K562 (cell line): ENCODE results near the gene KCNMB2. TPM values are rescaled to one million over a fixed set of nuclear protein-coding genes. Genes with fewer than 3 reads are reported as not detected.

Source experiments
- ATAC-seq: fragments of 200-7000 bp; cut with Tn5 transposase; 3 replicates; pipeline ENCODE4 v1.9.1; 2020; ENCODE audit warnings: moderate library complexity
- BruUV-seq: library from RNA; stranded (reverse); fragments of 400-500 nt; replicated peaks from 2 replicates; lab custom pipeline; 2021; lab: Mats Ljungman, UMichigan
- CTCF ChIA-PET: fragments of 300-600 bp; formaldehyde crosslinking; extraction: SDS; loops from one replicate; lab custom pipeline; 2021; ENCODE audit warnings: low intra/inter-chr PET ratio; lab: Yijun Ruan, JAX
- POLR2A ChIA-PET: fragments of 300-600, 350-650 bp; sonication (Branson Sonifier 250); formaldehyde crosslinking; extraction: SDS; loops from one replicate; lab custom pipeline; 2021; ENCODE audit warnings: antibody characterized with exemption, inconsistent platforms; lab: Yijun Ruan, JAX
- DNase-seq, 4 experiments: peaks; one replicate each; pipeline versions ENCODE4 v3.0.0 to v3.0.0-alpha.2; 2011 to 2018; ENCODE audit warnings: low spot score in 3 of 4, mixed read lengths in 3 of 4; ENCODE audit errors: extremely low read depth in 1 of 4
- FAIRE-seq: peaks from 2 replicates; lab custom pipeline; 2011; peaks lifted over from hg19 to GRCh38; lab: Jason Lieb, UNC
- H2AFZ ChIP-seq: 2 replicates; pipeline ENCODE4 v1.6.0; 2011; ENCODE audit warnings: low read depth, low read length, control low read depth, inconsistent platforms
- H3K27ac ChIP-seq: fragments of 200-600 bp; 3 replicates; pipeline ENCODE4 v1.8.0; 2011; ENCODE audit warnings: low read depth, mild to moderate bottlenecking, control low read depth, inconsistent platforms, low read length, moderate library complexity, mixed read lengths; ENCODE audit errors: extremely low read depth
- H3K27me3 ChIP-seq, 2 experiments: fragments of 300-600 bp in 1 of 2; 2 replicates in 1 of 2; 3 replicates in 1 of 2; pipeline versions ENCODE4 v1.6.0 to v1.8.0; 2011; ENCODE audit warnings: inconsistent platforms in 2 of 2, low read length in 2 of 2, mild to moderate bottlenecking in 1 of 2, mixed read lengths in 1 of 2, moderate library complexity in 1 of 2; ENCODE audit not compliant: control insufficient read depth in 2 of 2, insufficient read depth in 2 of 2
- H3K36me3 ChIP-seq: fragments of 300-600 bp; 3 replicates; pipeline ENCODE4 v1.8.0; 2011; ENCODE audit warnings: mild to moderate bottlenecking, low read length, inconsistent platforms; ENCODE audit not compliant: control insufficient read depth, insufficient read depth
- H3K4me1 ChIP-seq, 2 experiments: fragments of 200-600 bp in 1 of 2; replicated peaks in 1 of 2; 2 replicates in 1 of 2; 3 replicates in 1 of 2; pipeline versions ENCODE4 v1.5.1 to v1.8.0; 2011; ENCODE audit warnings: inconsistent platforms in 2 of 2, low read length in 2 of 2, mild to moderate bottlenecking in 1 of 2, mixed read lengths in 1 of 2, moderate library complexity in 1 of 2; ENCODE audit not compliant: control insufficient read depth in 2 of 2, insufficient read depth in 2 of 2
- H3K4me2 ChIP-seq: 2 replicates; pipeline ENCODE4 v1.6.1; 2011; ENCODE audit warnings: low read length, control low read depth, inconsistent platforms, mixed read lengths; ENCODE audit not compliant: insufficient read depth
- H3K4me3 ChIP-seq: fragments of 200-600 bp; sonication (generic), shearing (Covaris generic); 2 replicates; pipeline ENCODE4 v1.5.1; 2016; ENCODE audit warnings: control low read depth, inconsistent platforms
- H3K79me2 ChIP-seq: fragments of 200-600 bp; 3 replicates; pipeline ENCODE4 v1.8.0; 2011; ENCODE audit warnings: low read length, inconsistent platforms; ENCODE audit not compliant: control insufficient read depth, insufficient read depth
- H3K9ac ChIP-seq, 2 experiments: 2 replicates each; pipeline versions ENCODE4 v1.6.0 to v1.6.1; 2011; ENCODE audit warnings: low read depth in 2 of 2, low read length in 2 of 2, control low read depth in 1 of 2, inconsistent platforms in 1 of 2, mild to moderate bottlenecking in 1 of 2, mixed read lengths in 1 of 2; ENCODE audit not compliant: insufficient read depth in 1 of 2
- H3K9me1 ChIP-seq: one replicate; pipeline ENCODE4 v1.6.0; 2011; ENCODE audit warnings: inconsistent platforms, mild to moderate bottlenecking, low read length, moderate library complexity; ENCODE audit not compliant: control insufficient read depth, insufficient read depth
- H3K9me3 ChIP-seq: replicated peaks from 2 replicates; pipeline ENCODE4 v1.5.1; 2011; ENCODE audit warnings: low read depth, low read length, inconsistent platforms; ENCODE audit not compliant: control insufficient read depth, insufficient read depth
- H4K20me1 ChIP-seq: replicated peaks from 2 replicates; pipeline ENCODE4 v1.6.1; 2011; ENCODE audit warnings: low read length, inconsistent platforms, mixed read lengths; ENCODE audit not compliant: control insufficient read depth, insufficient read depth
- E4F1 ChIP-seq: fragments of 250-450 bp; sonication (Bioruptor Pico); IDR thresholded peaks from 2 replicates; pipeline ENCODE4 v1.5.0; 2021; ENCODE audit warnings: mild to moderate bottlenecking, borderline replicate concordance
- KAT2B ChIP-seq: IDR thresholded peaks from one replicate; pipeline ENCODE4 v1.6.1; 2012; ENCODE audit warnings: low read depth, mild to moderate bottlenecking, control low read depth, inconsistent platforms, low read length, moderate library complexity
- KDM5B ChIP-seq: fragments of 200-600 bp; sonication (generic); IDR thresholded peaks from 2 replicates; pipeline ENCODE4 v1.6.1; 2012; ENCODE audit warnings: low read depth, mild to moderate bottlenecking, moderate library complexity, low read length, control low read depth, inconsistent platforms; ENCODE audit not compliant: insufficient replicate concordance
- MBD2 ChIP-seq: sonication (generic); IDR thresholded peaks from 2 replicates; pipeline ENCODE4 v1.6.1; 2016; ENCODE audit warnings: low read depth, borderline replicate concordance
- RBM39 ChIP-seq: fragments of 200-400 bp; formaldehyde crosslinking; optimal IDR thresholded peaks from 2 replicates; pipeline ENCODE3; 2018; ENCODE audit warnings: low read depth, low read length
- SMC3 ChIP-seq: conservative IDR thresholded peaks from 2 replicates; pipeline ENCODE4 v1.6.1; 2011; ENCODE audit warnings: low read depth, low read length, improper control_type of control experiment; ENCODE audit not compliant: insufficient read depth
- SOX6 ChIP-seq: fragments of 450-650 bp; IDR thresholded peaks from 2 replicates; pipeline ENCODE4 v1.6.1; 2014; ENCODE audit warnings: mild to moderate bottlenecking
- TFAP4 ChIP-seq: sonication (generic); formaldehyde crosslinking; IDR thresholded peaks from 2 replicates; pipeline ENCODE4 v1.8.0; 2022; ENCODE audit warnings: missing genetic modification reagents, mild to moderate bottlenecking, moderate library complexity, borderline replicate concordance
- ZBED1 ChIP-seq: IDR thresholded peaks from 2 replicates; pipeline ENCODE4 v1.6.1; 2014
- ZBTB8A ChIP-seq: fragments of 450-650 bp; IDR thresholded peaks from 2 replicates; pipeline ENCODE4 v1.6.1; 2018; ENCODE audit warnings: mild to moderate bottlenecking, moderate library complexity; ENCODE audit not compliant: partially characterized antibody
- ZFP36 ChIP-seq: fragments of 150-350 bp; IDR thresholded peaks from 2 replicates; pipeline ENCODE4 v1.6.1; 2018; ENCODE audit warnings: low read length, low read depth; ENCODE audit not compliant: partially characterized antibody
- ZNF121 ChIP-seq: sonication (generic); formaldehyde crosslinking; conservative IDR thresholded peaks from 2 replicates; pipeline ENCODE4 v1.8.0; 2022; ENCODE audit warnings: missing genetic modification reagents
- ZNF408 ChIP-seq: fragments of 250-450 bp; sonication (Bioruptor Pico); IDR thresholded peaks from 2 replicates; pipeline ENCODE4 v1.4.0; 2020; ENCODE audit warnings: low read depth, mild to moderate bottlenecking, moderate library complexity
- ZNF583 ChIP-seq: fragments of 250-450 bp; sonication (Bioruptor Pico); IDR thresholded peaks from 2 replicates; pipeline ENCODE4 v1.4.0; 2020
- ZNF740 ChIP-seq, 3 experiments: fragments of 200-800 bp in 1 of 3; sonication (Bioruptor generic) in 1 of 3; sonication (generic) in 1 of 3; formaldehyde crosslinking in 1 of 3; IDR thresholded peaks; 2 replicates each; pipeline versions ENCODE4 v1.6.1 to v1.8.0; 2016 to 2022; ENCODE audit warnings: mild to moderate bottlenecking in 2 of 3, missing compliant biosample characterization in 2 of 3, missing genetic modification characterization in 2 of 3, missing genetic modification reagents in 1 of 3
- ZNF785 ChIP-seq: fragments of 250-450 bp; sonication (Bioruptor Pico); IDR thresholded peaks from 2 replicates; pipeline ENCODE4 v1.4.0; 2020; ENCODE audit warnings: mild to moderate bottlenecking
- WGBS: fragments of 100-300 bp; shearing (Covaris generic); methylation state at CpG from one replicate; pipeline ENCODE4 v1.1.6; 2016; ENCODE audit warnings: low coverage, mixed read lengths; ENCODE audit not compliant: insufficient coverage; ENCODE audit errors: missing lambda C conversion rate; 5-methylcytosine and 5-hydroxymethylcytosine counted together
- in situ Hi-C: fragments of 300-500 bp; cut with MboI; formaldehyde crosslinking; loops from 4 replicates; pipeline ENCODE4 v1.15.0; 2018; ENCODE audit warnings: inconsistent platforms, mixed read lengths
- intact Hi-C: fragments of 100-400 bp; cut with micrococcal nuclease; formaldehyde crosslinking; loops from 2 replicates; pipeline ENCODE4 v1.14.2; 2022
- polyA plus RNA-seq, 8 experiments: library from polyadenylated mRNA; depleted of rRNA in 4 of 8; stranded (reverse) in 5 of 8; unstranded in 3 of 8; fragments of >200 nt; fragmentation: Nextera tagmentation in 2 of 8; fragmentation: Illumina TruSeq in 1 of 8; extraction: Ambion mirVana in 2 of 8; extraction: Trizol in 1 of 8; gene quantifications; 2 replicates each; pipeline versions ENCODE4 v1.2.1 to v1.2.3, GENCODE V29; 2011 to 2014; ENCODE audit warnings: inconsistent platforms in 1 of 8, missing spikeins in 1 of 8
- total RNA-seq, 7 experiments: library from RNA; depleted of rRNA in 6 of 7; stranded (reverse); fragments of >200 nt in 6 of 7; fragmentation: Illumina TruSeq in 2 of 7; extraction: Trizol in 2 of 7; gene quantifications; 2 replicates each; pipeline versions ENCODE4 v1.2.1 to v1.2.3, GENCODE V29; 2011 to 2021; ENCODE audit warnings: low replicate concordance in 1 of 7
- TF ChIP-seq, protein P1 (sequence below): sonication (generic); formaldehyde crosslinking; IDR thresholded peaks from 2 replicates; pipeline ENCODE4 v1.8.1; 2023; ENCODE audit warnings: mild to moderate bottlenecking, missing genetic modification reagents

KCNMB2 gene
- total and polyA plus RNA-seq, 9 of the 15 experiments (the other 6 are each of a cell fraction or from before 2014, with no cell fraction given), result 0.04 to 0.15 TPM; not detected in 7

- ATAC-seq, result no peak
- WGBS, result under 1% methylated on average over 5 of the region's 5 CpGs
- Histone ChIP-seq H3K4me1 (no peaks in the 10 kb centered on the region), H3K27ac (no peak overlapping the region), H3K79me2 (no peaks in the 10 kb centered on the region), H3K9me3 (no peaks in the 10 kb centered on the region), H3K9ac (no peak overlapping the region), H2AFZ (no peak overlapping the region), H3K4me3 (no peak overlapping the region), H3K27me3 (no peaks in the 10 kb centered on the region), H3K9me1 (no peaks in the 10 kb centered on the region), H3K4me2 (no peak overlapping the region), H4K20me1 (no peaks in the 10 kb centered on the region), H3K36me3 (no peaks in the 10 kb centered on the region)
- POLR2A ChIA-PET, result no interaction called here
- intact Hi-C loops, result no loop called here
- no TSS peak for BruUV-seq
- CTCF ChIA-PET, result no interaction called here
- in situ Hi-C loops, result no loop called here
- no peak for FAIRE-seq
- DNase-seq, result no peak
- no peak for TF ChIP-seq ZNF408
- no peak for TF ChIP-seq KAT2B
- TF ChIP-seq ZNF785 (CRISPR knock-in tag), result no peak
- no peak for TF ChIP-seq ZNF121 (CRISPR knock-in tag)
- TF ChIP-seq MBD2, result no peak
- no peak for TF ChIP-seq RBM39
- no peak for TF ChIP-seq KDM5B
- TF ChIP-seq, protein P1, sequence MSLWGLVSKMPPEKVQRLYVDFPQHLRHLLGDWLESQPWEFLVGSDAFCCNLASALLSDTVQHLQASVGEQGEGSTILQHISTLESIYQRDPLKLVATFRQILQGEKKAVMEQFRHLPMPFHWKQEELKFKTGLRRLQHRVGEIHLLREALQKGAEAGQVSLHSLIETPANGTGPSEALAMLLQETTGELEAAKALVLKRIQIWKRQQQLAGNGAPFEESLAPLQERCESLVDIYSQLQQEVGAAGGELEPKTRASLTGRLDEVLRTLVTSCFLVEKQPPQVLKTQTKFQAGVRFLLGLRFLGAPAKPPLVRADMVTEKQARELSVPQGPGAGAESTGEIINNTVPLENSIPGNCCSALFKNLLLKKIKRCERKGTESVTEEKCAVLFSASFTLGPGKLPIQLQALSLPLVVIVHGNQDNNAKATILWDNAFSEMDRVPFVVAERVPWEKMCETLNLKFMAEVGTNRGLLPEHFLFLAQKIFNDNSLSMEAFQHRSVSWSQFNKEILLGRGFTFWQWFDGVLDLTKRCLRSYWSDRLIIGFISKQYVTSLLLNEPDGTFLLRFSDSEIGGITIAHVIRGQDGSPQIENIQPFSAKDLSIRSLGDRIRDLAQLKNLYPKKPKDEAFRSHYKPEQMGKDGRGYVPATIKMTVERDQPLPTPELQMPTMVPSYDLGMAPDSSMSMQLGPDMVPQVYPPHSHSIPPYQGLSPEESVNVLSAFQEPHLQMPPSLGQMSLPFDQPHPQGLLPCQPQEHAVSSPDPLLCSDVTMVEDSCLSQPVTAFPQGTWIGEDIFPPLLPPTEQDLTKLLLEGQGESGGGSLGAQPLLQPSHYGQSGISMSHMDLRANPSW (CRISPR knock-in tag), result no peak
- no peak for TF ChIP-seq ZBED1
- TF ChIP-seq ZFP36, result no peak
- TF ChIP-seq SMC3, result no peak
- TF ChIP-seq TFAP4 (CRISPR knock-in tag), result no peak
- no peak for TF ChIP-seq SOX6
- no peak for TF ChIP-seq E4F1 (CRISPR knock-in tag)
- TF ChIP-seq ZNF583, result no peak
- no peak for TF ChIP-seq ZBTB8A
- no peak for TF ChIP-seq ZNF740 (CRISPR knock-in tag; IDR thresholded peaks at IDR 0.05)
- no peak for TF ChIP-seq ZNF740 (tag; IDR thresholded peaks at IDR 0.05)
These were observed 339.6 kb downstream of the KCNMB2 start for GRCh38 chr3:178875836-178876235.
